ENCODE measurements around the gene XKR7. TPM values are rescaled to one million over a fixed set of nuclear protein-coding genes. Genes with fewer than 3 reads are reported as not detected.

Gene XKR7
- total RNA-seq, 4 donors from 2014 or later = under 0.01 TPM; not detected in 3

GRCh38 chr20:31933698-31934097 lies 34.3 kb upstream of the XKR7 start:
- WGBS, 2 donors (ENCODE audit: low coverage in 1 of 2) = 80 to 92% methylated on average over 2 to 10 of the region's 10 CpGs
- Histone ChIP-seq H3K9me3 (no peaks in the 10 kb centered on the region), H3K36me3 (no peaks in the 10 kb centered on the region), H3K4me3 (no peak overlapping the region), H3K27ac (no peak overlapping the region), H3K27me3 (peaks cover 8% of the 10 kb centered on the region), H3K4me1 (no peaks in the 10 kb centered on the region)
- in situ Hi-C loops (cut with MboI; ENCODE audit: low pct_ligation_motif_present in 1 of 4, low pct_unique_long_range_greater_than_20kb in 1 of 4, low sequenced_read_pairs in 3 of 4) = no loop called here
- TF ChIP-seq POLR2A (IDR thresholded peaks at IDR 0.05) (no peak), EP300 (IDR thresholded peaks at IDR 0.05; ENCODE audit: low read depth) (no peak), POLR2AphosphoS5 (IDR thresholded peaks at IDR 0.05) (no peak), CTCF (IDR thresholded peaks at IDR 0.05) (no peak)
- DNase-seq = no peak
- intact Hi-C loops (cut with DNase I; ENCODE audit: low total_unique reads) = no loop called here

GRCh38 chr20:31934491-31934890 lies 33.5 kb upstream of the XKR7 start:
- WGBS, 2 donors (ENCODE audit: low coverage in 1 of 2) = 82% methylated on average over 14 of the region's 14 CpGs; no CpG with 5 or more reads in 1 of the 2 donors
- intact Hi-C loops (cut with DNase I; ENCODE audit: low total_unique reads) = no loop called here
- no peak for DNase-seq

GRCh38 chr20:31934968-31935764 lies 32.8 kb upstream of the XKR7 start:
- no peak for TF ChIP-seq EP300 (IDR thresholded peaks at IDR 0.05; ENCODE audit: low read depth)
- no peak for TF ChIP-seq CTCF (IDR thresholded peaks at IDR 0.05)
- TF ChIP-seq POLR2A (IDR thresholded peaks at IDR 0.05) = no peak
- TF ChIP-seq POLR2AphosphoS5 (IDR thresholded peaks at IDR 0.05) = no peak
- no peaks in the 10 kb centered on the region for H3K4me1 ChIP-seq
- in situ Hi-C loops (cut with MboI; ENCODE audit: low pct_ligation_motif_present in 1 of 4, low pct_unique_long_range_greater_than_20kb in 1 of 4, low sequenced_read_pairs in 3 of 4) = no loop called here

More at GRCh38 chr20:31934491-31934890, 33.5 kb upstream of the XKR7 start:
- Histone ChIP-seq H3K27me3 (peaks cover 4% of the 10 kb centered on the region), H3K4me3 (no peak overlapping the region), H3K9me3 (no peaks in the 10 kb centered on the region), H3K4me1 (no peaks in the 10 kb centered on the region), H3K36me3 (no peaks in the 10 kb centered on the region), H3K27ac (no peak overlapping the region)
- in situ Hi-C loops (cut with MboI; ENCODE audit: low pct_ligation_motif_present in 1 of 4, low pct_unique_long_range_greater_than_20kb in 1 of 4, low sequenced_read_pairs in 3 of 4) = no loop called here
- TF ChIP-seq POLR2AphosphoS5 (IDR thresholded peaks at IDR 0.05) (no peak), POLR2A (IDR thresholded peaks at IDR 0.05) (no peak), EP300 (IDR thresholded peaks at IDR 0.05; ENCODE audit: low read depth) (no peak), CTCF (IDR thresholded peaks at IDR 0.05) (no peak)

GRCh38 chr20:31936420-31936819 lies 31.5 kb upstream of the XKR7 start:
- in situ Hi-C loops (cut with MboI; ENCODE audit: low pct_ligation_motif_present in 1 of 4, low pct_unique_long_range_greater_than_20kb in 1 of 4, low sequenced_read_pairs in 3 of 4) = no loop called here
- WGBS, 2 donors (ENCODE audit: low coverage in 1 of 2) = 82 to 86% methylated on average over 4 of the region's 4 CpGs
- no peak for TF ChIP-seq CTCF (IDR thresholded peaks at IDR 0.05)
- DNase-seq = no peak
- Histone ChIP-seq H3K9me3 (no peaks in the 10 kb centered on the region), H3K4me3 (no peak overlapping the region), H3K27ac (no peak overlapping the region), H3K27me3 (no peaks in the 10 kb centered on the region), H3K36me3 (no peaks in the 10 kb centered on the region), H3K4me1 (no peaks in the 10 kb centered on the region)
- intact Hi-C loops (cut with DNase I; ENCODE audit: low total_unique reads) = loop anchor here (1.0 kb wide), 1 partner anchor 10 kb away; no protein-coding TSS in a partner anchor

More at GRCh38 chr20:31934968-31935764, 32.8 kb upstream of the XKR7 start:
- Histone ChIP-seq H3K36me3 (no peaks in the 10 kb centered on the region), H3K27ac (no peak overlapping the region), H3K9me3 (no peaks in the 10 kb centered on the region), H3K4me3 (no peak overlapping the region), H3K27me3 (no peaks in the 10 kb centered on the region)
- intact Hi-C loops (cut with DNase I; ENCODE audit: low total_unique reads) = no loop called here
- WGBS, 2 donors (ENCODE audit: low coverage in 1 of 2) = 65% methylated on average over 8 of the region's 8 CpGs; no CpG with 5 or more reads in 1 of the 2 donors
- DNase-seq = no peak

All from transverse colon (tissue), 4 donors.